Stimulated activated naive B cell treated with anti-CD40 and anti-IgM and Interleukin-4, amounts not matched to agents 10 μg/mL and 1 μg/mL and 100 μg/mL, for 72 hours (primary cell): ENCODE results near the gene CTNNBIP1.

ENCODE experiments used
- ATAC-seq, 2 donors: fragments of 150-1000 bp; cut with Tn5 transposase; replicated peaks; 2 replicates each; pipeline ENCODE4 v1.10.0; 2021; ENCODE audit warnings: moderate library complexity in 1 of 2
- DNase-seq: peaks from one replicate; pipeline ENCODE4 v3.0.0; 2021
- H3K27ac Mint-ChIP-seq: one replicate; pipeline ENCODE4 v1.8.0; 2022; ENCODE audit warnings: mild to moderate bottlenecking, mixed read lengths
- H3K27me3 Mint-ChIP-seq, 2 donors: one replicate each; pipeline ENCODE4 v1.8.0; 2022; ENCODE audit warnings: mixed read lengths in 2 of 2
- H3K36me3 Mint-ChIP-seq, 2 donors: one replicate each; pipeline ENCODE4 v1.8.0; 2022; ENCODE audit warnings: mixed read lengths in 2 of 2, mild to moderate bottlenecking in 1 of 2
- H3K4me1 Mint-ChIP-seq, 2 donors: one replicate each; pipeline ENCODE4 v1.8.0; 2022; ENCODE audit warnings: mixed read lengths in 2 of 2, mild to moderate bottlenecking in 1 of 2
- H3K4me3 Mint-ChIP-seq, 2 donors: one replicate each; pipeline ENCODE4 v1.8.0; 2022; ENCODE audit warnings: mild to moderate bottlenecking in 2 of 2, mixed read lengths in 2 of 2, moderate library complexity in 1 of 2
- H3K9me3 Mint-ChIP-seq, 2 donors: one replicate each; pipeline ENCODE4 v1.8.0; 2022; ENCODE audit warnings: mixed read lengths in 2 of 2, mild to moderate bottlenecking in 1 of 2

CTNNBIP1 gene

GRCh38 chr1:9894115-9894514, 16.0 kb downstream of the CTNNBIP1 start:
- H3K9me3 Mint-ChIP-seq: no peaks in the 10 kb centered on the region
- no peaks in the 10 kb centered on the region for H3K27me3 Mint-ChIP-seq
- DNase-seq (no peak), ATAC-seq (no peak)
- no peaks in the 10 kb centered on the region for H3K36me3 Mint-ChIP-seq
- H3K27ac Mint-ChIP-seq: no peak overlapping the region
- peaks cover 29 to 47% of the 10 kb centered on the region in 2 donors for H3K4me1 Mint-ChIP-seq
- H3K4me3 Mint-ChIP-seq: no peak overlapping the region

GRCh38 chr1:9892563-9893528, 17.2 kb downstream of the CTNNBIP1 start:
- DNase-seq: no peak
- peak in 1 of 2 donors; percentile 21 for ATAC-seq
- Mint-ChIP-seq H3K4me3 (no peak overlapping the region), H3K27me3 (no peaks in the 10 kb centered on the region), H3K36me3 (no peaks in the 10 kb centered on the region), H3K27ac (no peak overlapping the region), H3K9me3 (no peaks in the 10 kb centered on the region), H3K4me1 (peaks cover 29 to 49% of the 10 kb centered on the region in 2 donors)

GRCh38 chr1:9891207-9891606, 18.9 kb downstream of the CTNNBIP1 start:
- H3K27me3 Mint-ChIP-seq: no peaks in the 10 kb centered on the region
- peaks cover 29 to 49% of the 10 kb centered on the region in 2 donors for H3K4me1 Mint-ChIP-seq
- DNase-seq: no peak
- ATAC-seq: no peak
- H3K36me3 Mint-ChIP-seq: no peaks in the 10 kb centered on the region
- no peaks in the 10 kb centered on the region for H3K9me3 Mint-ChIP-seq
- no peak overlapping the region for H3K27ac Mint-ChIP-seq
- H3K4me3 Mint-ChIP-seq: no peak overlapping the region

- Mint-ChIP-seq H3K4me1 (peaks cover 29 to 49% of the 10 kb centered on the region in 2 donors), H3K36me3 (no peaks in the 10 kb centered on the region), H3K27ac (peak overlapping the region; percentile 28), H3K9me3 (no peaks in the 10 kb centered on the region), H3K4me3 (no peak overlapping the region), H3K27me3 (no peaks in the 10 kb centered on the region)
- ATAC-seq (no peak), DNase-seq (no peak)
These were observed 19.8 kb downstream of the CTNNBIP1 start for GRCh38 chr1:9890224-9890731.

DNA sequence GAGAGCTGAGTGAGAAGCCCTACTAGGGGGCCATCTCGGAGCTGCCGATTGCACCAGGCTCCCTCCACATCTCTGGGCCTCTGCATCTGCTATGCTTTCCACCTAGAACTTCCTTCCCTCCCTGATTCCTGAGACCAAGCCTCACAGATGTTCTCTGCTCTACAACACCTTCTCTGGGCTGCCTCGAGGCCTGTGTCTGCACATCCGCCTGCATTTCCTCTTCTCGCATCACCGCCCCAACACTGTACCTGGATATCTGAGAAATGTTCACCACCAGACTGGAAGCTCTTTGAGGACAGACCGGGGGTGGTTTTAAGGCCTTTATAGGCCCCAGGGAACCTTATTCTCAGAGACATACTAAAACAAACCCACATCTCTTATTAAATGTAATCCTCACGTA, 20.7 kb downstream of the CTNNBIP1 start:
- Mint-ChIP-seq H3K9me3 (no peaks in the 10 kb centered on the region), H3K27me3 (no peaks in the 10 kb centered on the region), H3K4me1 (peaks cover 31 to 48% of the 10 kb centered on the region in 2 donors), H3K27ac (peak overlapping the region; percentile 59), H3K4me3 (no peak overlapping the region), H3K36me3 (peaks cover 0 to 3% of the 10 kb centered on the region in 2 donors)
- DNase-seq (no peak), ATAC-seq (no peak)

DNA sequence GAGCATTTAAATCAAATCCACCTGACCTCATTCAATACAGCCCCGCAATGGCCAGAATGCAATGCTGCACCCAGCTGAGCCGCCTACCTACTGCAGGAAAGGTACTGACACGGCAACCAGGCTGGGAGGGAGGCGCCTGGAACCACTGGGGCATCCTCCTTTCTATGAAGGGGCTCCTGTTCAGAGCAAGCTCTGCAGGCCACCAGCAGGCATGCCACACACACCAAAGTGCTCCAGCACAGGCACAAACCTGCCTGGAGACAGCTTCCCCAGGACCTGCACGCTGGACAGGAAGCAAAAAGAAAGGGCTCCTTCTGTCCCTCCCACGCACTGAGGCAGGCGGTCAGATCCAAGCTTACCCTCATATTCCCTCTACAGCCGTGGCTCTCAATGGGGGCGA, 21.2 kb downstream of the CTNNBIP1 start:
- Mint-ChIP-seq H3K9me3 (no peaks in the 10 kb centered on the region), H3K27ac (no peak overlapping the region), H3K27me3 (no peaks in the 10 kb centered on the region), H3K4me3 (no peak overlapping the region), H3K4me1 (peaks cover 28 to 43% of the 10 kb centered on the region in 2 donors), H3K36me3 (peaks cover 0 to 3% of the 10 kb centered on the region in 2 donors)
- ATAC-seq (no peak), DNase-seq (no peak)

GRCh38 chr1:9887070-9887469, 23.0 kb downstream of the CTNNBIP1 start:
- Mint-ChIP-seq H3K4me1 (peaks cover 22 to 29% of the 10 kb centered on the region in 2 donors), H3K27ac (no peak overlapping the region), H3K27me3 (no peaks in the 10 kb centered on the region), H3K4me3 (no peak overlapping the region), H3K9me3 (no peaks in the 10 kb centered on the region), H3K36me3 (peaks cover 0 to 8% of the 10 kb centered on the region in 2 donors)
- DNase-seq: no peak
- ATAC-seq: no peak

GRCh38 chr1:9886092-9886742, 23.9 kb downstream of the CTNNBIP1 start:
- H3K27ac Mint-ChIP-seq: no peak overlapping the region
- peaks cover 24 to 27% of the 10 kb centered on the region in 2 donors for H3K4me1 Mint-ChIP-seq
- no peaks in the 10 kb centered on the region for H3K27me3 Mint-ChIP-seq
- H3K4me3 Mint-ChIP-seq: no peak overlapping the region
- ATAC-seq: no peak
- peaks cover 0 to 9% of the 10 kb centered on the region in 2 donors for H3K36me3 Mint-ChIP-seq
- H3K9me3 Mint-ChIP-seq: no peaks in the 10 kb centered on the region
- no peak for DNase-seq

DNA sequence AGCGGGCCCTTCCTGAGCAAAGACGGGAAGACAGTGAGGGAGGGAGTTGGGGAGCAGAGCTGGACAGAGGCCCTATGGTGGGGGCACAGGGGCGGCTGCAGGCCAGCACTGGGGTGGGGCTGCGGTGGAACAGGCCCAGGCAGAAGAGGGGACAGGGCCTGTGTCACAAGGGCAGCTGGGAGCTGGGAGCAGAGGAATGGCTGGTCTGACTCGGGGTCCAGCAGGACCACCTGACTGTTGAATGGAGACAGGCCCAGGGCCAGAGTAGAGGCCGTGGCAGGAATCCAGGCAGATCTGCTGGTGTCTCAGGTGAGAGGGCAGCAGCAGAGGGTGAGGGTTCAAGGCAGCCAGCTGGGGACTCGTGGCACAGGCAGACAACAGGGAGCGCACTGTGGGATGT, 25.3 kb downstream of the CTNNBIP1 start:
- no peak for DNase-seq
- no peaks in the 10 kb centered on the region for H3K9me3 Mint-ChIP-seq
- H3K27me3 Mint-ChIP-seq: no peaks in the 10 kb centered on the region
- peaks cover 13 to 17% of the 10 kb centered on the region in 2 donors for H3K4me1 Mint-ChIP-seq
- ATAC-seq: no peak
- no peak overlapping the region for H3K27ac Mint-ChIP-seq
- H3K36me3 Mint-ChIP-seq: peaks cover 0 to 9% of the 10 kb centered on the region in 2 donors
- no peak overlapping the region for H3K4me3 Mint-ChIP-seq

DNA sequence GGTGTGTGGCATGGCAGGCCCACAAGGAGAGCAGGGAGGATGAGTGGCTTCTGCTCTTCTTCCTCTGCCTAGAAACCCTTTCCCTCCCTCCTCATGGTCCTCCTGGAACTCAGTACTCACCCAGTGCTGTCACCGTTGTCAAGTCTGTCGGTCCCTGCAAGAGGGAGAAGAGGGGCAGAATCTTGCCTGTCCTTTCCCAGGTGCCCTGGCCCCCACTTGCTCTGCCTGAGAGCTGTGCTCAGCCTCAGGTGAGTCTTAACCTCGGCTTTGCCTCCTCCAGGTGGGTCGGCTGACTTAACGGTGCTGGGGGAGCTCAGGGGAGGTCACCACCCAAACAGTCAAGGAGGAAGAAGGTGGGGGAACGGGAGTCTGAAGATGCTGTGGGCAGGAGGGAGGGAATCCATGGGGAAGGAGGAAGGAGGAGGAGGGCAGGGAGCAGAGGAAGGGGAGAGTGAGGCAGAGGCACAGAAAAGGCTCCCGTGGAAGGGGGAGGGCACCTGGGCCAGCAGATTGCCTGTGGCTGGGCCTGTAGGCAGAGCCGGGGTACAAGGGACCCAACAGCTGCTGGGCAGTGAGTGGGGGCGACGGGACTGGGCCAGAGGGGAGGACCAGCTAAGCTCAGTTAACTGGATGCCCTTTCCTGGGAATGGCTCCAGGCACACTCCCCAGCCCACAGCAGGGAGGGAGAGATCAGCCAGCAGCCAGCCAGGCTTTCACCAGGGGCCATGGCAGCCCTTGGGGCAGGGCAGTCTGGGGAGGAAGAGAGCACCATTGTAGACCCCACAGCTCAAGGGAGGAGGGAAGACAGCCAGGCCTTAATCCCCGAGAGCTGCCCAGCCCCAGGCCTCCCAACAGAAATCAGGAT, 26.3 kb downstream of the CTNNBIP1 start:
- no peaks in the 10 kb centered on the region for H3K9me3 Mint-ChIP-seq
- H3K27ac Mint-ChIP-seq: no peak overlapping the region
- DNase-seq: no peak
- peaks cover 5 to 11% of the 10 kb centered on the region in 2 donors for H3K4me1 Mint-ChIP-seq
- peaks cover 0 to 9% of the 10 kb centered on the region in 2 donors for H3K36me3 Mint-ChIP-seq
- no peaks in the 10 kb centered on the region for H3K27me3 Mint-ChIP-seq
- H3K4me3 Mint-ChIP-seq: no peak overlapping the region
- ATAC-seq: no peak

DNA sequence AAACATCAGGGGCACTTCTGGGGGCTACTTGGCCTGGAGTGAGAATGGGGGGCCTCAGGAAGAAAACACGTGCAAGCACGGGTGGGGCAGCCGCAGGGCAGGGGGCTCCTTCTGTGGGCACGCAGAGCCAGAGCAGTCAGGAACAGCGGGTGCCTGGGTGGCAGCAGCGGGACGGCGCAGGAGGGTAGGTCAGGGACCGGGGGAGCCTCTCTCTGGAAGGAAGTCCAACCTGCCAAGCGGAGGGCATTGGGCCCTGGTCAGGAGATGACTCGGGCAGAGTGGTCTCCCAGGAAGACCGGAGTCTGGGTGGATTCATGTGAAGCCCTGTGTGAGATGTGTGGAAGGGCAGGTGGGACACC, 27.1 kb downstream of the CTNNBIP1 start:
- Mint-ChIP-seq H3K36me3 (peaks cover 0 to 9% of the 10 kb centered on the region in 2 donors), H3K27ac (no peak overlapping the region), H3K4me1 (peaks cover 5 to 11% of the 10 kb centered on the region in 2 donors)

DNA sequence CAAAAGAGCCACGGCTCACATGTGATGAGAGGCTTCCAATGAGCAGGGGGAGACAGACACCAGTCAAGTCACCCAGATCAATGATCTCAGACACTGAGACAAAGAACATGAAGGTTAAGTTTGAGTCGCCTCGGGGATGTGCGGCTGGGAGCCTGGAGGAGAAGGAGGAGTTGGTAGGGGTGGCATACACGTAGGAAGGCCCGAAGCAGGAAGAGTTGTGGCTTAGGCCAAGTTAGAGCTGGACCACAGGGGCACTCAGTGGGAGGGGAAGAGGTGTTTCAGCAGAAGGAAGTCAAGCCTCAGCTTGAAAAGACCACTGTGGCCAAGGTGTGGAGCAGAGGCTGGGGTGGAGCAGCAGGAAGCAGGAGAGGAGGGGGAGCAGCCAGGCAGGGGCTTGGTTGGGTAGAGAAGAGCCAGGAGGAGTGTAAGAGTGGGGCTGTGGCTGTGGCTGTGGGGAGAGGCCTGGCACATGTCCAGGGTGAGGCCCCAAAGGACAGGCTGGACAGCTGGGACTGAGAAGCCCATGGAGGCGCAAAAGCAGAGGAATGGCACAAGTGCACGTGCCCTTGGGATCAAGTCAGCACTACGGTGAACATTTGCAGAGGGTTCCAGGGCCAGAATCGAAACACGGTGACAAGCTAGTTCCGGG, 27.6 kb downstream of the CTNNBIP1 start:
- H3K27ac Mint-ChIP-seq: peak overlapping the region; percentile 77
- peaks cover 5 to 11% of the 10 kb centered on the region in 2 donors for H3K4me1 Mint-ChIP-seq
- ATAC-seq (no peak), DNase-seq (no peak)
- no peak overlapping the region for H3K4me3 Mint-ChIP-seq
- peaks cover 0 to 9% of the 10 kb centered on the region in 2 donors for H3K36me3 Mint-ChIP-seq
- no peaks in the 10 kb centered on the region for H3K9me3 Mint-ChIP-seq
- no peaks in the 10 kb centered on the region for H3K27me3 Mint-ChIP-seq

More for the DNA sequence above, 27.1 kb downstream of the CTNNBIP1 start:
- Mint-ChIP-seq H3K4me3 (no peak overlapping the region), H3K9me3 (no peaks in the 10 kb centered on the region), H3K27me3 (no peaks in the 10 kb centered on the region)
- no peak for DNase-seq
- no peak for ATAC-seq

GRCh38 chr1:9881838-9882249, 28.2 kb downstream of the CTNNBIP1 start:
- no peak overlapping the region for H3K27ac Mint-ChIP-seq
- H3K4me3 Mint-ChIP-seq: no peak overlapping the region
- no peaks in the 10 kb centered on the region for H3K27me3 Mint-ChIP-seq
- ATAC-seq (no peak), DNase-seq (no peak)
- peaks cover 0 to 9% of the 10 kb centered on the region in 2 donors for H3K36me3 Mint-ChIP-seq
- no peaks in the 10 kb centered on the region for H3K9me3 Mint-ChIP-seq
- H3K4me1 Mint-ChIP-seq: peaks cover 5 to 11% of the 10 kb centered on the region in 2 donors
